Stimulated activated naive CD4-positive, alpha-beta T cell (primary cell): ENCODE measurements around the gene SLAMF6.
A peak's percentile ranks its signal among the peaks of the same experiment; 100 is the strongest.
"Not testable (repeated sequence)": the region's sequence is repeated elsewhere in the genome, so short reads cannot be mapped to it uniquely, and the experiment has no call there.

Experiments used
- DNase-seq, 6 experiments: peaks; one replicate each; lab custom pipeline; 2025; lab: John Stamatoyannopoulos, UW

Gene SLAMF6

GRCh38 chr1:160522622-160523345, at the start of gene SLAMF6:
SLAMF6 (minus strand) TSS chr1:160523255; CDS start chr1:160523192, 63 bp downstream.
- DNase-seq: peak in 5 of 6 experiments; percentile 20 to 83 (median 44)

GRCh38 chr1:160570840-160571239, 47.8 kb upstream of the SLAMF6 start:
- no peak for DNase-seq

- DNase-seq: no peak
These were observed 46.8 kb upstream of the SLAMF6 start for GRCh38 chr1:160569806-160570205.

GRCh38 chr1:160567858-160568682, 45.0 kb upstream of the SLAMF6 start:
- DNase-seq: peak; percentile 20 to 56 (median 36)

GRCh38 chr1:160567341-160567740, 44.3 kb upstream of the SLAMF6 start:
- DNase-seq: no peak

- no peak for DNase-seq
These were observed 42.5 kb upstream of the SLAMF6 start for GRCh38 chr1:160565564-160565963.

GRCh38 chr1:160563230-160563629, 40.2 kb upstream of the SLAMF6 start:
- not testable (repeated sequence) for DNase-seq

- not testable (repeated sequence) for DNase-seq
These were observed 39.7 kb upstream of the SLAMF6 start for GRCh38 chr1:160562745-160563144.

- DNase-seq: no peak
These were observed 37.8 kb upstream of the SLAMF6 start for GRCh38 chr1:160560806-160561205.

- DNase-seq: peak in 3 of 6 experiments; percentile 42 to 64 (median 44)
These were observed 37.1 kb upstream of the SLAMF6 start for GRCh38 chr1:160560045-160560705.

- not testable (repeated sequence) for DNase-seq
These were observed 36.4 kb upstream of the SLAMF6 start for GRCh38 chr1:160559437-160559836.

- DNase-seq: no peak
These were observed 35.8 kb upstream of the SLAMF6 start for GRCh38 chr1:160558660-160559380.

- DNase-seq: no peak
These were observed 30.7 kb upstream of the SLAMF6 start for GRCh38 chr1:160553778-160554177.

- no peak for DNase-seq
These were observed 29.4 kb upstream of the SLAMF6 start for GRCh38 chr1:160552425-160552824.

- peak in 3 of 6 experiments; percentile 7 to 33 (median 16) for DNase-seq
These were observed 27.5 kb upstream of the SLAMF6 start for GRCh38 chr1:160550572-160551034.

- no peak for DNase-seq
These were observed 26.6 kb upstream of the SLAMF6 start for GRCh38 chr1:160549665-160550006.

GRCh38 chr1:160548960-160549664, 26.1 kb upstream of the SLAMF6 start:
- no peak for DNase-seq

GRCh38 chr1:160548183-160548582, 25.1 kb upstream of the SLAMF6 start:
- no peak for DNase-seq

GRCh38 chr1:160547422-160547821, 24.4 kb upstream of the SLAMF6 start:
- DNase-seq: no peak

- DNase-seq: no peak
These were observed 23.9 kb upstream of the SLAMF6 start for GRCh38 chr1:160546942-160547341.

- peak in 3 of 6 experiments; percentile 19 to 56 (median 51) for DNase-seq
These were observed 21.6 kb upstream of the SLAMF6 start for GRCh38 chr1:160544647-160545046.
